HS-27A (cell line): ENCODE measurements around the gene NHLH1.
"Not testable (repeated sequence)": the region's sequence is repeated elsewhere in the genome, so short reads cannot be mapped to it uniquely, and the experiment has no call there.

Experiments used
- DNase-seq: peaks from one replicate; pipeline ENCODE4 v3.0.0-alpha.2; 2012; ENCODE audit warnings: low read depth, missing footprints

NHLH1 gene

GRCh38 chr1:160384812-160385211, 17.9 kb downstream of the NHLH1 start:
- not testable (repeated sequence) for DNase-seq

GRCh38 chr1:160388406-160388805, 21.5 kb downstream of the NHLH1 start:
- not testable (repeated sequence) for DNase-seq

DNA sequence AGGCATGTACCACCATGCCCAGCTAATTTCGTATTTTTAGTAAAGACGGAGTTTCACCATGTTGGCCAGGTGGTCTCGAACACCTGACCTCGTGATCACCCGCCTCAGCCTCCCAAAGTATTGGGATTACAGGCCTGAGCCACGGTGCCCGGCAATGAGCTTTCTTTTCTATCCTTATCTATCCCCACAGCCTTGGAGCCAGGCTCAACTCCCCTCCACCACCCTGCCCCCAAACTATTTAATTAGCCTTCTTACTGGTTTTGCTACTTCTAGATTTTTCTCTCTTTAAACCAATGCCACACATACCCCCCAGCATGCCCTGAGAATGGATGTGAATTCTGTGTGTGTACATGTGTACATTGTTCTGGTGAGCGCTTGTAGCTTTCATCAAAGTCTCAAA, 27.8 kb downstream of the NHLH1 start:
- DNase-seq, result no peak

GRCh38 chr1:160397651-160398050, 30.8 kb downstream of the NHLH1 start:
- no peak for DNase-seq

- DNase-seq, result no peak
Observed at GRCh38 chr1:160398823-160399222, 32.0 kb downstream of the NHLH1 start.

GRCh38 chr1:160399544-160400222, 32.8 kb downstream of the NHLH1 start:
- no peak for DNase-seq

DNA sequence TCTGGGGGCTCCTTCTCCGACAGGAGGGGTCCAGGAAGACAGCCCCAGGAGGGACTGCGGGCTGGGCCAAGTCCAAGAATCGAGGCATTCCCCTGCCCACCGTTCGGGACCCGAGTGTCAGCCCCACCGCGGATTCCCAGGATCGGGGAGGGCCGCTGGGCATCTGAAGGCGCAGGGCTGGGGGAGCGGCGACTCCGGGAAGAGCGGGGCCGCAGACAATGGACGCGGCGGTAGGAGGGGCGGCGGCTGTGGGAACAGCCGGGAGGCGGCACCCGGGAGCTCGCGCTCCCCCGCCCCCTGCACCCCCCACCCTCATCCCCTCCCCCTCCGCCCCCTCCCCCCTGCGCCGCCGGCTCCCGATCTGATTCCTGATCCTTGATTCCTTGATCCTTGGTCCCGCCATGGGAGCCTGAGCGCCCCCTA, 33.4 kb downstream of the NHLH1 start, which contains the start of gene VANGL2:
TSS of gene VANGL2 (plus strand) at position 342 of the 423 bp plus-strand sequence. CDS start 15,274 bp downstream, outside the sequence.
- no peak for DNase-seq

- no peak for DNase-seq
Observed at GRCh38 chr1:160400646-160401486, 34.0 kb downstream of the NHLH1 start.

DNA sequence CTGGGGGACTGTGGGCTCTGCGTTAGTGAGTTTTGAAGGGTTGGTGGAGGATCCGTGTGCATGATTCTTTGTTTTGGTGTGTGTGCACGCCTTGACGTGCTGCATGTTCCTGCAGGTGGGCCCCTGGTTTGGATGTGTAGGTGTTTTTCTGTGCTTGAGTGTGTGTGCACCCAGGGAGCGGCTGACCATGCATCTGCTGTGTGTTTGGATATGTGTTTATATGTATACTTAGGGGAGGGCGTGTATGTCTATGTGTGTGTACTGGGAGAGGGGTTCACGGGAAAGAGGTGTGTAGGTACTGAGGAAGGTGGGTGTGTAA, 34.6 kb downstream of the NHLH1 start:
- DNase-seq, result no peak

DNA sequence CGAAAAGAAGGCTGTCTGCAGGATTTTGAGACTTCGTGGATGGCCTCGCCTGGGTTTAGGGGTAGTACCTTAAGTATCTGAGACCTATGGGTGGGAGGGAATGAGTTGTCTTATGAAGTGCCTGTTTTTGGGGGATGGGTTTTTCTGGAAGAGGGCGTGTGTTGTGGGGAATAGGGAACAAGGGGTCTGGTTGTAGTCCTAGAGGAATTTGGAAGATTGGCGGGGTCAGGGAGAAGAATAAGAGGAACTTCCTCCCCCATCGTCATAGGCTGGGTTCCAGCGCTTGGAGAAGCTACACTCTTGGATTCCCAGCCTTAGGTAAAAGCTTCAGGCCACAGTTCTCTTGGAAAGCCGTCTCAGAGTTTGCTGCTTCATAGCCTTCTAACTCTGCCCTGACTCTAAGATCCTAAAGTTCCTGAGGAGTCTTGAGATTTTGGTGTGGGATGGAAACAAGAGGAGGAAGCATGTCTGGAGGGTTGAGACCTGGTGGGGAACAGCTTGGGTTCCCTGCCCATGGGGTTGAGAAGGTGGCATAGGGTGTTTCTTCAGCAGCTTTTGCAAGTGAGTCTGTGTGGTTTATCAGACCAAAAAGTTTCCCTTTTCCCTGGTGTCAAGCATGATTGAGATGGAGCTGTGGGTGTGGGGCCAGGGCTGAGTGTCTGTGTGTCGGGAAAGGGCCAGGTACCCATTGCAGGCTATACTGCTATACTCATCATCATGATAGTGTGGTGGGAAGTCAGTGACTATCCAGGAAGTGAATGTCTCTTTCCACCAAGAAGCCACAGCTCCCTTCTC, 35.3 kb downstream of the NHLH1 start:
- no peak for DNase-seq

DNA sequence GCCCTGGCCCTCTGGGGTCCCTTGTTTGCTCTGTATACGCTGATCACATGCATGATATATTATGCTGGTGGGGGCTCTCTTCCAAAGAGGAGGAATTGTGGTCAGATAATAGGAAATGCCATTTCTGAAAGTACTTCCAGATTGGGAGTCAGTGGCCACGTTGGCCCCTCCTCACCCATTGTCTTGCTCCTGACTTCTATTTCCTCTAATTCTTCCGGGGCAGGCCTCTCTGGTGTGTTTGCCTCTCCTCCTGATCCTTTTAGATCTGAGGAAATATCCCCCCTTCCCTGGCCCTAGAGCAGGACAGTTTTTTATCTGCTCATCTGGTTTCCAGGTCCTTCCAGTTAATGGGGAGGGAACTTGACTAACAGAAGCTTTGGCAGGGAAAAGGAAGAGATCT, 36.4 kb downstream of the NHLH1 start:
- DNase-seq, result no peak

DNA sequence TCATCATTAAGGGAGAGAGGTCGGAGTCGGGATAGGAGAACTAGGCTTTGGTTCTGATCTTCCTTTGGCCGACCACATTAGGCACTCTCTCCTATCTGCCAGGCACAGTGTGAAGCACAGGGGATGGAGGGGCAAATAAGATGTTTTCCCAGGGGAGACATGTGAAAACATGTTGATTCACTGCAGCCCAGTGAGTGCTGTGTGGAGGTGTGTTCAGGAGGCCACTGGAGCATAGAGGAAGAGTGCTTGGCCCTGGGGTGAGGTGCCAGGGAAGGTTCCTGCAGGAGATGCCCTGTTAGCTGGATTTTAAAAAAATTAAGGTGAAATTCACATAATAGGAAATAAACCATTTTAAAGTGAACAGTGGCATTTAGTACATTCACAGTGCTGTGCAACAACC, 37.2 kb downstream of the NHLH1 start:
- DNase-seq, result no peak

- DNase-seq, result no peak
Observed at GRCh38 chr1:160405331-160405877, 38.5 kb downstream of the NHLH1 start.

DNA sequence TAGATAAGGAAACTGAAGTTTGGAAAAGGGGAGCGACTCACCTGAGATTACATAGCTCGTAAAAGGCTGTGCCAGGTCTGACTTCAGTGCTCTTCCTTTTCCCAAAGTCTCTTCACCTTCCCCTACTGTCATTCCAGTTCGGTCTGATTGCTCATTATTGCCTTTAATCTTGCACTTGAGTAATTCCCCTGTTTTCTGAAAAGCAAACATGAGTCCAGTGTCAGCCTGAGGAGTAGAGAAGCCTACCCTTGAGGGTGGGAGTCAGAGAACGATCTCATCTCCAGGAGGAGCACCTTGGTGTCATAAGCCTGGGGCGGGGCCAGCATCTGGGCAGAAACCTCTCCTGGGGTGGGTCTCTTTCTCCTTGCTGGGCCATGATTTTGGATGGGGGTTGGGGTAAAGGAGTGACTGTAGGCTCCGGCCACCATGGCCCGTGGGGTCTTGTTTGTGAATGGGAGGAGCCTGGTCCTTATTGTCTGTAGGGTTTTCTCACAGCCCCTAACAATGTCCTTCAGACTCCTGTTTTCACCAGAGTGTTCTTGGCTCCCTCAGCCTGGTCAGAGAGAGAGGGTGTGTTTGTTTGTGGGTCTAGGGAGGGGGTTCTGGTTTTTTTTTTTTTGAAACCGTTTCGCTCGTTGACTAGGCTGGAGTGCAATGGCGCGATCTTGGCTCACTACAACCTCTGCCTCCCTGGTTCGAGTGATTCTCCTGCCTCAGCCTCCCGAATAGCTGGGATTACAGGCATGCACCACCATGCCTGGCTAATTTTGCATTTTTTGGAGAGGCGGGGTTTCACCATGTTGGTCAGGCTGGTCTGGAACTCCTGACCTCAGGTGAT, 39.5 kb downstream of the NHLH1 start:
- no peak for DNase-seq

- no peak for DNase-seq
Observed at GRCh38 chr1:160407839-160408801, 41.2 kb downstream of the NHLH1 start.

GRCh38 chr1:160408864-160409263, 42.0 kb downstream of the NHLH1 start:
- DNase-seq, result no peak

GRCh38 chr1:160409486-160409885, 42.6 kb downstream of the NHLH1 start:
- no peak for DNase-seq

DNA sequence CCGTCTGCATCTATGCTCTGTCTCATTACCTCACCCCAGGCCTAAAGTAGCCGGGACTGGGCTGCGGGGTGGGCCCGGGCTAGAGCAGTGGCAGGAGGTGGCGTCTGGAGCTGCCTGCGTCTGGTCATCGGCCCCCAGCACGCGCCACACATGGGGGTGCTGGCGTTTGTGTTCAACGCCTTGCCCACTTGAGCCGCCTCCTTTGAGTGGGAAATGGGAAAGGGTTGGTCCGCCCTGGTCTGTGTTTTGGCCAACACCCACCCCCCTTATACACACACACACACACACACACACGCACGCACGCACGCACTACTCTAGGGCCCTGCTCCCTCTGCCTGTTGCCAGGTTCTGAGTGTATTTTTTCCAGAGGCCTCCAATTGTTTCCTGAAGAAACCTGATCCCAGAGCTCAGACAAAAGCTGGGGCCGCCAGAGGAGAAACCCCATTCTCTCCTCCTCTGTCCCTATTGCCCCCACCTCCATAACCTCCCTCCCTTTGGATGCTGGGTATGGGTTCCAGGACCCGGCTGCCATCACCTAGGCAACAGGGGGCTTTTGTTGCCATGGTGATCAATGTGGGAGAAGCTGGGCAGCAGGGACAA, 43.6 kb downstream of the NHLH1 start:
- no peak for DNase-seq

GRCh38 chr1:160411271-160412027, 44.6 kb downstream of the NHLH1 start:
- no peak for DNase-seq
